UCSD-AML1 (cell line): ENCODE data around the gene KRT80.

Source experiments
- DNase-seq: peaks from one replicate; lab custom pipeline; 2025; ENCODE audit not compliant: unreplicated experiment; lab: John Stamatoyannopoulos, UW

The KRT80 gene

GRCh38 chr12:52181746-52182145 is 10.1 kb downstream of the KRT80 start:
- DNase-seq = no peak

- no peak for DNase-seq
Measured at GRCh38 chr12:52180971-52181628, 10.7 kb downstream of the KRT80 start.

GRCh38 chr12:52179396-52179973 is 12.3 kb downstream of the KRT80 start:
- DNase-seq = peak; percentile 34

- no peak for DNase-seq
Measured at GRCh38 chr12:52178984-52179383, 12.8 kb downstream of the KRT80 start.

- DNase-seq = no peak
Measured at GRCh38 chr12:52178443-52178842, 13.4 kb downstream of the KRT80 start.

- no peak for DNase-seq
Measured at GRCh38 chr12:52175371-52176350, 16.2 kb downstream of the KRT80 start.

GRCh38 chr12:52173526-52173925 is 18.3 kb downstream of the KRT80 start:
- no peak for DNase-seq

- no peak for DNase-seq
Measured at GRCh38 chr12:52172956-52173355, 18.9 kb downstream of the KRT80 start.

- peak; percentile 57 for DNase-seq
Measured at GRCh38 chr12:52171950-52172512, 19.8 kb downstream of the KRT80 start.

GRCh38 chr12:52170827-52171226 is 21.0 kb downstream of the KRT80 start:
- DNase-seq = no peak

- DNase-seq = no peak
Measured at GRCh38 chr12:52169886-52170285, 21.9 kb downstream of the KRT80 start.

- DNase-seq = no peak
Measured at GRCh38 chr12:52168019-52168717, 23.6 kb downstream of the KRT80 start.

GRCh38 chr12:52167526-52167925 is 24.3 kb downstream of the KRT80 start:
- DNase-seq = no peak

- DNase-seq = no peak
Measured at GRCh38 chr12:52166672-52167071, 25.1 kb downstream of the KRT80 start.

GRCh38 chr12:52165096-52165855 is 26.5 kb downstream of the KRT80 start:
- peak; percentile 31 for DNase-seq

- no peak for DNase-seq
Measured at GRCh38 chr12:52164624-52165023, 27.2 kb downstream of the KRT80 start.

GRCh38 chr12:52162981-52163380 is 28.8 kb downstream of the KRT80 start:
- no peak for DNase-seq

GRCh38 chr12:52160200-52160599 is 31.6 kb downstream of the KRT80 start:
- DNase-seq = no peak

GRCh38 chr12:52157566-52158150 is 34.2 kb downstream of the KRT80 start:
- DNase-seq = no peak
